GM12878 (cell line): ENCODE results near the gene C9orf78. TPM values are rescaled to one million over a fixed set of nuclear protein-coding genes. Genes with fewer than 3 reads are reported as not detected.

Source experiments
- CBX5 ChIP-seq: sonication (generic); IDR thresholded peaks from 2 replicates; pipeline ENCODE4 v1.6.1; 2016; ENCODE audit warnings: low read depth, moderate library complexity, mild to moderate bottlenecking, inconsistent platforms
- FOXK2 ChIP-seq: fragments of 450-650 bp; IDR thresholded peaks from 2 replicates; pipeline ENCODE4 v1.6.1; 2017; ENCODE audit warnings: mild to moderate bottlenecking, moderate library complexity
- FOXM1 ChIP-seq: IDR thresholded peaks from 2 replicates; pipeline ENCODE4 v1.6.1; 2012; ENCODE audit warnings: low read depth, mild to moderate bottlenecking, inconsistent platforms, low read length, moderate library complexity
- KLF5 ChIP-seq: fragments of 450-650 bp; IDR thresholded peaks from 2 replicates; pipeline ENCODE4 v1.6.1; 2014; ENCODE audit warnings: mild to moderate bottlenecking; ENCODE audit not compliant: partially characterized antibody
- MEF2A ChIP-seq: IDR thresholded peaks from 2 replicates; pipeline ENCODE4 v1.6.1; 2011; ENCODE audit warnings: low read depth, mild to moderate bottlenecking, low read length, moderate library complexity; ENCODE audit not compliant: insufficient read depth
- ZNF24 ChIP-seq: fragments of 450-650 bp; IDR thresholded peaks from 2 replicates; pipeline ENCODE4 v1.6.1; 2017; ENCODE audit warnings: antibody characterized with exemption, mild to moderate bottlenecking
- polyA plus RNA-seq, 11 experiments: library from polyadenylated mRNA; depleted of rRNA in 4 of 11; unstranded in 6 of 11; stranded (reverse) in 5 of 11; fragments of >200 nt; fragmentation: Nextera tagmentation in 4 of 11; fragmentation: Illumina TruSeq in 1 of 11; extraction: Ambion mirVana in 4 of 11; extraction: Trizol in 1 of 11; gene quantifications; 1 replicate in 1 of 11; 2 replicates in 10 of 11; pipeline versions ENCODE4 v1.2.1 to v1.2.3, GENCODE V29; 2011 to 2016; ENCODE audit warnings: inconsistent platforms in 2 of 11, missing spikeins in 2 of 11, low read depth in 1 of 11
- total RNA-seq, 4 experiments: library from RNA; depleted of rRNA in 3 of 4; stranded (reverse); fragments of >200 nt in 3 of 4; fragmentation: Illumina TruSeq in 1 of 4; extraction: Trizol in 1 of 4; gene quantifications; 2 replicates each; pipeline versions ENCODE4 v1.2.1 to v1.2.3, GENCODE V29; 2013 to 2021
- TF ChIP-seq, protein P1 (sequence below): IDR thresholded peaks from 2 replicates; pipeline ENCODE4 v1.6.1; 2012; ENCODE audit warnings: improper control_type of control experiment, low read depth, low read length; ENCODE audit not compliant: insufficient replicate concordance
- TF ChIP-seq, protein P2 (sequence below): fragments of 150-350 bp; IDR thresholded peaks from 2 replicates; pipeline ENCODE4 v1.6.1; 2016; ENCODE audit warnings: low read depth, low read length
- TF ChIP-seq, protein P3 (sequence below): fragments of 450-650 bp; IDR thresholded peaks from 2 replicates; pipeline ENCODE4 v1.6.1; 2017; ENCODE audit warnings: borderline replicate concordance
- TF ChIP-seq, protein P4 (sequence below): fragments of 450-650 bp; IDR thresholded peaks from 2 replicates; pipeline ENCODE4 v1.6.1; 2018; ENCODE audit warnings: borderline replicate concordance, mild to moderate bottlenecking; ENCODE audit not compliant: partially characterized antibody

C9orf78 gene
- total and polyA plus RNA-seq, 10 of the 15 experiments (the other 5 are each of a cell fraction or from before 2014, with no cell fraction given), result 23.0 to 60.9 (median 47.5) TPM

DNA sequence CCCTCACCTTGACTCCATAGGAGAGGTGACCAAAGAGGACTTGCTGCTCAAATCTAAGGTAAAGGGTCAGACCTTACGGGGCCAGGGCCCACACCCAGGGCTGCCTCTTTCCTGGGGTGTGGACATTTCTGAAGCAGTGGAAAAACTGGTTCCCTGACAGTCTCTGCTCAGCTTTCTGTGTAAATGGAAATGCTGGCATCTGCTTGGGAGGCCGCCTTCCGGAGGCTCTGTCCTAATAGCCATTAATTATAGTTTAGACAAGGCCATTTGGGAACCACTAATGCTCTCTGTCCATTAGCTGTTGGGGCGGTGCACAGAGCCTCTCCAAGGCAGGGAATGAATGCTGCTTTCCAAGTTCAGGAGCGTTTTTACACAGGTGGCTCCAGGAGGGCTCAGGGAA, 17.5 kb upstream of the C9orf78 start (continued):
- TF ChIP-seq, protein P1, sequence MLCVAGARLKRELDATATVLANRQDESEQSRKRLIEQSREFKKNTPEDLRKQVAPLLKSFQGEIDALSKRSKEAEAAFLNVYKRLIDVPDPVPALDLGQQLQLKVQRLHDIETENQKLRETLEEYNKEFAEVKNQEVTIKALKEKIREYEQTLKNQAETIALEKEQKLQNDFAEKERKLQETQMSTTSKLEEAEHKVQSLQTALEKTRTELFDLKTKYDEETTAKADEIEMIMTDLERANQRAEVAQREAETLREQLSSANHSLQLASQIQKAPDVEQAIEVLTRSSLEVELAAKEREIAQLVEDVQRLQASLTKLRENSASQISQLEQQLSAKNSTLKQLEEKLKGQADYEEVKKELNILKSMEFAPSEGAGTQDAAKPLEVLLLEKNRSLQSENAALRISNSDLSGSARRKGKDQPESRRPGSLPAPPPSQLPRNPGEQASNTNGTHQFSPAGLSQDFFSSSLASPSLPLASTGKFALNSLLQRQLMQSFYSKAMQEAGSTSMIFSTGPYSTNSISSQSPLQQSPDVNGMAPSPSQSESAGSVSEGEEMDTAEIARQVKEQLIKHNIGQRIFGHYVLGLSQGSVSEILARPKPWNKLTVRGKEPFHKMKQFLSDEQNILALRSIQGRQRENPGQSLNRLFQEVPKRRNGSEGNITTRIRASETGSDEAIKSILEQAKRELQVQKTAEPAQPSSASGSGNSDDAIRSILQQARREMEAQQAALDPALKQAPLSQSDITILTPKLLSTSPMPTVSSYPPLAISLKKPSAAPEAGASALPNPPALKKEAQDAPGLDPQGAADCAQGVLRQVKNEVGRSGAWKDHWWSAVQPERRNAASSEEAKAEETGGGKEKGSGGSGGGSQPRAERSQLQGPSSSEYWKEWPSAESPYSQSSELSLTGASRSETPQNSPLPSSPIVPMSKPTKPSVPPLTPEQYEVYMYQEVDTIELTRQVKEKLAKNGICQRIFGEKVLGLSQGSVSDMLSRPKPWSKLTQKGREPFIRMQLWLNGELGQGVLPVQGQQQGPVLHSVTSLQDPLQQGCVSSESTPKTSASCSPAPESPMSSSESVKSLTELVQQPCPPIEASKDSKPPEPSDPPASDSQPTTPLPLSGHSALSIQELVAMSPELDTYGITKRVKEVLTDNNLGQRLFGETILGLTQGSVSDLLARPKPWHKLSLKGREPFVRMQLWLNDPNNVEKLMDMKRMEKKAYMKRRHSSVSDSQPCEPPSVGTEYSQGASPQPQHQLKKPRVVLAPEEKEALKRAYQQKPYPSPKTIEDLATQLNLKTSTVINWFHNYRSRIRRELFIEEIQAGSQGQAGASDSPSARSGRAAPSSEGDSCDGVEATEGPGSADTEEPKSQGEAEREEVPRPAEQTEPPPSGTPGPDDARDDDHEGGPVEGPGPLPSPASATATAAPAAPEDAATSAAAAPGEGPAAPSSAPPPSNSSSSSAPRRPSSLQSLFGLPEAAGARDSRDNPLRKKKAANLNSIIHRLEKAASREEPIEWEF, result no peak
- no peak for TF ChIP-seq FOXM1
- TF ChIP-seq KLF5, result no peak
- TF ChIP-seq, protein P2, sequence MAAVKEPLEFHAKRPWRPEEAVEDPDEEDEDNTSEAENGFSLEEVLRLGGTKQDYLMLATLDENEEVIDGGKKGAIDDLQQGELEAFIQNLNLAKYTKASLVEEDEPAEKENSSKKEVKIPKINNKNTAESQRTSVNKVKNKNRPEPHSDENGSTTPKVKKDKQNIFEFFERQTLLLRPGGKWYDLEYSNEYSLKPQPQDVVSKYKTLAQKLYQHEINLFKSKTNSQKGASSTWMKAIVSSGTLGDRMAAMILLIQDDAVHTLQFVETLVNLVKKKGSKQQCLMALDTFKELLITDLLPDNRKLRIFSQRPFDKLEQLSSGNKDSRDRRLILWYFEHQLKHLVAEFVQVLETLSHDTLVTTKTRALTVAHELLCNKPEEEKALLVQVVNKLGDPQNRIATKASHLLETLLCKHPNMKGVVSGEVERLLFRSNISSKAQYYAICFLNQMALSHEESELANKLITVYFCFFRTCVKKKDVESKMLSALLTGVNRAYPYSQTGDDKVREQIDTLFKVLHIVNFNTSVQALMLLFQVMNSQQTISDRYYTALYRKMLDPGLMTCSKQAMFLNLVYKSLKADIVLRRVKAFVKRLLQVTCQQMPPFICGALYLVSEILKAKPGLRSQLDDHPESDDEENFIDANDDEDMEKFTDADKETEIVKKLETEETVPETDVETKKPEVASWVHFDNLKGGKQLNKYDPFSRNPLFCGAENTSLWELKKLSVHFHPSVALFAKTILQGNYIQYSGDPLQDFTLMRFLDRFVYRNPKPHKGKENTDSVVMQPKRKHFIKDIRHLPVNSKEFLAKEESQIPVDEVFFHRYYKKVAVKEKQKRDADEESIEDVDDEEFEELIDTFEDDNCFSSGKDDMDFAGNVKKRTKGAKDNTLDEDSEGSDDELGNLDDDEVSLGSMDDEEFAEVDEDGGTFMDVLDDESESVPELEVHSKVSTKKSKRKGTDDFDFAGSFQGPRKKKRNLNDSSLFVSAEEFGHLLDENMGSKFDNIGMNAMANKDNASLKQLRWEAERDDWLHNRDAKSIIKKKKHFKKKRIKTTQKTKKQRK, result no peak
- TF ChIP-seq, protein P3, sequence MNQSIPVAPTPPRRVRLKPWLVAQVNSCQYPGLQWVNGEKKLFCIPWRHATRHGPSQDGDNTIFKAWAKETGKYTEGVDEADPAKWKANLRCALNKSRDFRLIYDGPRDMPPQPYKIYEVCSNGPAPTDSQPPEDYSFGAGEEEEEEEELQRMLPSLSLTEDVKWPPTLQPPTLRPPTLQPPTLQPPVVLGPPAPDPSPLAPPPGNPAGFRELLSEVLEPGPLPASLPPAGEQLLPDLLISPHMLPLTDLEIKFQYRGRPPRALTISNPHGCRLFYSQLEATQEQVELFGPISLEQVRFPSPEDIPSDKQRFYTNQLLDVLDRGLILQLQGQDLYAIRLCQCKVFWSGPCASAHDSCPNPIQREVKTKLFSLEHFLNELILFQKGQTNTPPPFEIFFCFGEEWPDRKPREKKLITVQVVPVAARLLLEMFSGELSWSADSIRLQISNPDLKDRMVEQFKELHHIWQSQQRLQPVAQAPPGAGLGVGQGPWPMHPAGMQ, result no peak
- TF ChIP-seq, protein P4, sequence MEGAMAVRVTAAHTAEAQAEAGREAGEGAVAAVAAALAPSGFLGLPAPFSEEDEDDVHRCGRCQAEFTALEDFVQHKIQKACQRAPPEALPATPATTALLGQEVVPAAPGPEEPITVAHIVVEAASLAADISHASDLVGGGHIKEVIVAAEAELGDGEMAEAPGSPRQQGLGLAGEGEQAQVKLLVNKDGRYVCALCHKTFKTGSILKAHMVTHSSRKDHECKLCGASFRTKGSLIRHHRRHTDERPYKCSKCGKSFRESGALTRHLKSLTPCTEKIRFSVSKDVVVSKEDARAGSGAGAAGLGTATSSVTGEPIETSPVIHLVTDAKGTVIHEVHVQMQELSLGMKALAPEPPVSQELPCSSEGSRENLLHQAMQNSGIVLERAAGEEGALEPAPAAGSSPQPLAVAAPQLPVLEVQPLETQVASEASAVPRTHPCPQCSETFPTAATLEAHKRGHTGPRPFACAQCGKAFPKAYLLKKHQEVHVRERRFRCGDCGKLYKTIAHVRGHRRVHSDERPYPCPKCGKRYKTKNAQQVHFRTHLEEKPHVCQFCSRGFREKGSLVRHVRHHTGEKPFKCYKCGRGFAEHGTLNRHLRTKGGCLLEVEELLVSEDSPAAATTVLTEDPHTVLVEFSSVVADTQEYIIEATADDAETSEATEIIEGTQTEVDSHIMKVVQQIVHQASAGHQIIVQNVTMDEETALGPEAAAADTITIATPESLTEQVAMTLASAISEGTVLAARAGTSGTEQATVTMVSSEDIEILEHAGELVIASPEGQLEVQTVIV, result no peak
- TF ChIP-seq CBX5, result no peak
- no peak for TF ChIP-seq ZNF24
- no peak for TF ChIP-seq MEF2A
- no peak for TF ChIP-seq FOXK2
